ENCODE measurements around the gene KHSRP.

GRCh38 chr19:6384381-6384780 lies 40.2 kb downstream of the KHSRP start:
- TF ChIP-seq POLR2A (IDR thresholded peaks at IDR 0.05) = no peak
- TF ChIP-seq CTCF (IDR thresholded peaks at IDR 0.05) = no peak

All from ovary (tissue), 3 donors.